ENCODE data around the gene SLC44A2. TPM values are rescaled to one million over a fixed set of nuclear protein-coding genes. Genes with fewer than 3 reads are reported as not detected.

The SLC44A2 gene
- total and polyA plus RNA-seq, 2 experiments from 2014 or later = 43.2 to 65.0 TPM

DNA sequence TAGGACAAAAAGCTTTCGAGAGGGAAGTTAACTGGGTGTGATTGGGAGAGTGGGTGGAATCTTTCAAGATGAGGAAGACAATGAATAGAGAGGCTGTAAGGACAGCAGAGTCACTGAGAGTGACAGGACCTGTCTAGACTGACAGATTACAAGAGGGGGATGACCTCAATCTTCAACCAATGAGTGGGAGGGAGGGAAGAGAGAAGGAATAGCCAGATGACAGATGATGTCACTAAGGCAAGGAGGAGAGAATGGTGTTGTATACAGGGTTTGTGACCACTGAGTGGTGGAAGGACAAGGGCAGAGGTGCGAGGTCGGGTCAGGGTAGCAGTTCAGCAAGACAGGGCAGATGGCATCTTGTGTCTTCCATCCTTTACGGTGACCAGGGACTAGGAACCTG, 23.0 kb downstream of the SLC44A2 start:
- Histone ChIP-seq H3K4me1 (ENCODE audit: insufficient read depth) (peaks cover 13% of the 10 kb centered on the region), H3K9me2 (ENCODE audit: insufficient read depth) (no peaks in the 10 kb centered on the region), H3K79me2 (replicated peaks; ENCODE audit: insufficient read depth) (peaks cover 18% of the 10 kb centered on the region), H2AFZ (no peak overlapping the region), H4K20me1 (replicated peaks; ENCODE audit: insufficient read depth) (no peaks in the 10 kb centered on the region), H3K36me3 (ENCODE audit: insufficient read depth) (peaks cover 3% of the 10 kb centered on the region; the same call in 1 of the 2 replicates), H3K4me2 (no peak overlapping the region), H3K27me3 (ENCODE audit: insufficient read depth) (no peaks in the 10 kb centered on the region), H3K27ac (ENCODE audit: low read depth) (no peak overlapping the region), H3K4me3 (no peak overlapping the region), H3F3A (replicated peaks; ENCODE audit: low read depth) (peaks cover 25% of the 10 kb centered on the region; the same call in 1 of the 2 replicates)
- peaks cover 15% of the 10 kb centered on the region for H3K4me1 Mint-ChIP-seq
- no peak overlapping the region; the same call in 2 of the 3 replicates for H3K4me3 Mint-ChIP-seq
- peaks cover 16% of the 10 kb centered on the region for H3K27me3 Mint-ChIP-seq (ENCODE audit: insufficient read depth, low read depth, poor library complexity)
- no peak overlapping the region for H3K27ac Mint-ChIP-seq
- no peak for TF ChIP-seq EZH2 (IDR thresholded peaks at IDR 0.05; ENCODE audit: low read depth, unreplicated experiment)
- TF ChIP-seq, protein P1, sequence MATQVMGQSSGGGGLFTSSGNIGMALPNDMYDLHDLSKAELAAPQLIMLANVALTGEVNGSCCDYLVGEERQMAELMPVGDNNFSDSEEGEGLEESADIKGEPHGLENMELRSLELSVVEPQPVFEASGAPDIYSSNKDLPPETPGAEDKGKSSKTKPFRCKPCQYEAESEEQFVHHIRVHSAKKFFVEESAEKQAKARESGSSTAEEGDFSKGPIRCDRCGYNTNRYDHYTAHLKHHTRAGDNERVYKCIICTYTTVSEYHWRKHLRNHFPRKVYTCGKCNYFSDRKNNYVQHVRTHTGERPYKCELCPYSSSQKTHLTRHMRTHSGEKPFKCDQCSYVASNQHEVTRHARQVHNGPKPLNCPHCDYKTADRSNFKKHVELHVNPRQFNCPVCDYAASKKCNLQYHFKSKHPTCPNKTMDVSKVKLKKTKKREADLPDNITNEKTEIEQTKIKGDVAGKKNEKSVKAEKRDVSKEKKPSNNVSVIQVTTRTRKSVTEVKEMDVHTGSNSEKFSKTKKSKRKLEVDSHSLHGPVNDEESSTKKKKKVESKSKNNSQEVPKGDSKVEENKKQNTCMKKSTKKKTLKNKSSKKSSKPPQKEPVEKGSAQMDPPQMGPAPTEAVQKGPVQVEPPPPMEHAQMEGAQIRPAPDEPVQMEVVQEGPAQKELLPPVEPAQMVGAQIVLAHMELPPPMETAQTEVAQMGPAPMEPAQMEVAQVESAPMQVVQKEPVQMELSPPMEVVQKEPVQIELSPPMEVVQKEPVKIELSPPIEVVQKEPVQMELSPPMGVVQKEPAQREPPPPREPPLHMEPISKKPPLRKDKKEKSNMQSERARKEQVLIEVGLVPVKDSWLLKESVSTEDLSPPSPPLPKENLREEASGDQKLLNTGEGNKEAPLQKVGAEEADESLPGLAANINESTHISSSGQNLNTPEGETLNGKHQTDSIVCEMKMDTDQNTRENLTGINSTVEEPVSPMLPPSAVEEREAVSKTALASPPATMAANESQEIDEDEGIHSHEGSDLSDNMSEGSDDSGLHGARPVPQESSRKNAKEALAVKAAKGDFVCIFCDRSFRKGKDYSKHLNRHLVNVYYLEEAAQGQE (IDR thresholded peaks at IDR 0.05; ENCODE audit: unreplicated experiment) = no peak
- no peak for TF ChIP-seq POLR2AphosphoS5 (IDR thresholded peaks at IDR 0.05; ENCODE audit: low read depth)
- no peak for TF ChIP-seq JUNB (IDR thresholded peaks at IDR 0.05; ENCODE audit: unreplicated experiment)
- no peak for TF ChIP-seq EZH2phosphoT487 (IDR thresholded peaks at IDR 0.05; ENCODE audit: unreplicated experiment)
- TF ChIP-seq STAT1 (IDR thresholded peaks at IDR 0.05; ENCODE audit: unreplicated experiment) = no peak
- no peak for TF ChIP-seq CREB1 (CRISPR knock-in tag; IDR thresholded peaks at IDR 0.05; ENCODE audit: low read depth)
- TF ChIP-seq, protein P2, sequence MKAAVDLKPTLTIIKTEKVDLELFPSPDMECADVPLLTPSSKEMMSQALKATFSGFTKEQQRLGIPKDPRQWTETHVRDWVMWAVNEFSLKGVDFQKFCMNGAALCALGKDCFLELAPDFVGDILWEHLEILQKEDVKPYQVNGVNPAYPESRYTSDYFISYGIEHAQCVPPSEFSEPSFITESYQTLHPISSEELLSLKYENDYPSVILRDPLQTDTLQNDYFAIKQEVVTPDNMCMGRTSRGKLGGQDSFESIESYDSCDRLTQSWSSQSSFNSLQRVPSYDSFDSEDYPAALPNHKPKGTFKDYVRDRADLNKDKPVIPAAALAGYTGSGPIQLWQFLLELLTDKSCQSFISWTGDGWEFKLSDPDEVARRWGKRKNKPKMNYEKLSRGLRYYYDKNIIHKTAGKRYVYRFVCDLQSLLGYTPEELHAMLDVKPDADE (IDR thresholded peaks at IDR 0.05) = no peak
- TF ChIP-seq ZNF114 (CRISPR knock-in tag; IDR thresholded peaks at IDR 0.05) = no peak
- TF ChIP-seq, protein P3, sequence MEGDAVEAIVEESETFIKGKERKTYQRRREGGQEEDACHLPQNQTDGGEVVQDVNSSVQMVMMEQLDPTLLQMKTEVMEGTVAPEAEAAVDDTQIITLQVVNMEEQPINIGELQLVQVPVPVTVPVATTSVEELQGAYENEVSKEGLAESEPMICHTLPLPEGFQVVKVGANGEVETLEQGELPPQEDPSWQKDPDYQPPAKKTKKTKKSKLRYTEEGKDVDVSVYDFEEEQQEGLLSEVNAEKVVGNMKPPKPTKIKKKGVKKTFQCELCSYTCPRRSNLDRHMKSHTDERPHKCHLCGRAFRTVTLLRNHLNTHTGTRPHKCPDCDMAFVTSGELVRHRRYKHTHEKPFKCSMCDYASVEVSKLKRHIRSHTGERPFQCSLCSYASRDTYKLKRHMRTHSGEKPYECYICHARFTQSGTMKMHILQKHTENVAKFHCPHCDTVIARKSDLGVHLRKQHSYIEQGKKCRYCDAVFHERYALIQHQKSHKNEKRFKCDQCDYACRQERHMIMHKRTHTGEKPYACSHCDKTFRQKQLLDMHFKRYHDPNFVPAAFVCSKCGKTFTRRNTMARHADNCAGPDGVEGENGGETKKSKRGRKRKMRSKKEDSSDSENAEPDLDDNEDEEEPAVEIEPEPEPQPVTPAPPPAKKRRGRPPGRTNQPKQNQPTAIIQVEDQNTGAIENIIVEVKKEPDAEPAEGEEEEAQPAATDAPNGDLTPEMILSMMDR (conservative IDR thresholded peaks at IDR 0.05; ENCODE audit: low read depth in 2 of 2) = no peak
- TF ChIP-seq NANOG (IDR thresholded peaks at IDR 0.05; ENCODE audit: borderline replicate concordance) = no peak
- TF ChIP-seq ZNF331 (CRISPR knock-in tag; IDR thresholded peaks at IDR 0.05; ENCODE audit: low read depth) = no peak
- TF ChIP-seq, protein P4, sequence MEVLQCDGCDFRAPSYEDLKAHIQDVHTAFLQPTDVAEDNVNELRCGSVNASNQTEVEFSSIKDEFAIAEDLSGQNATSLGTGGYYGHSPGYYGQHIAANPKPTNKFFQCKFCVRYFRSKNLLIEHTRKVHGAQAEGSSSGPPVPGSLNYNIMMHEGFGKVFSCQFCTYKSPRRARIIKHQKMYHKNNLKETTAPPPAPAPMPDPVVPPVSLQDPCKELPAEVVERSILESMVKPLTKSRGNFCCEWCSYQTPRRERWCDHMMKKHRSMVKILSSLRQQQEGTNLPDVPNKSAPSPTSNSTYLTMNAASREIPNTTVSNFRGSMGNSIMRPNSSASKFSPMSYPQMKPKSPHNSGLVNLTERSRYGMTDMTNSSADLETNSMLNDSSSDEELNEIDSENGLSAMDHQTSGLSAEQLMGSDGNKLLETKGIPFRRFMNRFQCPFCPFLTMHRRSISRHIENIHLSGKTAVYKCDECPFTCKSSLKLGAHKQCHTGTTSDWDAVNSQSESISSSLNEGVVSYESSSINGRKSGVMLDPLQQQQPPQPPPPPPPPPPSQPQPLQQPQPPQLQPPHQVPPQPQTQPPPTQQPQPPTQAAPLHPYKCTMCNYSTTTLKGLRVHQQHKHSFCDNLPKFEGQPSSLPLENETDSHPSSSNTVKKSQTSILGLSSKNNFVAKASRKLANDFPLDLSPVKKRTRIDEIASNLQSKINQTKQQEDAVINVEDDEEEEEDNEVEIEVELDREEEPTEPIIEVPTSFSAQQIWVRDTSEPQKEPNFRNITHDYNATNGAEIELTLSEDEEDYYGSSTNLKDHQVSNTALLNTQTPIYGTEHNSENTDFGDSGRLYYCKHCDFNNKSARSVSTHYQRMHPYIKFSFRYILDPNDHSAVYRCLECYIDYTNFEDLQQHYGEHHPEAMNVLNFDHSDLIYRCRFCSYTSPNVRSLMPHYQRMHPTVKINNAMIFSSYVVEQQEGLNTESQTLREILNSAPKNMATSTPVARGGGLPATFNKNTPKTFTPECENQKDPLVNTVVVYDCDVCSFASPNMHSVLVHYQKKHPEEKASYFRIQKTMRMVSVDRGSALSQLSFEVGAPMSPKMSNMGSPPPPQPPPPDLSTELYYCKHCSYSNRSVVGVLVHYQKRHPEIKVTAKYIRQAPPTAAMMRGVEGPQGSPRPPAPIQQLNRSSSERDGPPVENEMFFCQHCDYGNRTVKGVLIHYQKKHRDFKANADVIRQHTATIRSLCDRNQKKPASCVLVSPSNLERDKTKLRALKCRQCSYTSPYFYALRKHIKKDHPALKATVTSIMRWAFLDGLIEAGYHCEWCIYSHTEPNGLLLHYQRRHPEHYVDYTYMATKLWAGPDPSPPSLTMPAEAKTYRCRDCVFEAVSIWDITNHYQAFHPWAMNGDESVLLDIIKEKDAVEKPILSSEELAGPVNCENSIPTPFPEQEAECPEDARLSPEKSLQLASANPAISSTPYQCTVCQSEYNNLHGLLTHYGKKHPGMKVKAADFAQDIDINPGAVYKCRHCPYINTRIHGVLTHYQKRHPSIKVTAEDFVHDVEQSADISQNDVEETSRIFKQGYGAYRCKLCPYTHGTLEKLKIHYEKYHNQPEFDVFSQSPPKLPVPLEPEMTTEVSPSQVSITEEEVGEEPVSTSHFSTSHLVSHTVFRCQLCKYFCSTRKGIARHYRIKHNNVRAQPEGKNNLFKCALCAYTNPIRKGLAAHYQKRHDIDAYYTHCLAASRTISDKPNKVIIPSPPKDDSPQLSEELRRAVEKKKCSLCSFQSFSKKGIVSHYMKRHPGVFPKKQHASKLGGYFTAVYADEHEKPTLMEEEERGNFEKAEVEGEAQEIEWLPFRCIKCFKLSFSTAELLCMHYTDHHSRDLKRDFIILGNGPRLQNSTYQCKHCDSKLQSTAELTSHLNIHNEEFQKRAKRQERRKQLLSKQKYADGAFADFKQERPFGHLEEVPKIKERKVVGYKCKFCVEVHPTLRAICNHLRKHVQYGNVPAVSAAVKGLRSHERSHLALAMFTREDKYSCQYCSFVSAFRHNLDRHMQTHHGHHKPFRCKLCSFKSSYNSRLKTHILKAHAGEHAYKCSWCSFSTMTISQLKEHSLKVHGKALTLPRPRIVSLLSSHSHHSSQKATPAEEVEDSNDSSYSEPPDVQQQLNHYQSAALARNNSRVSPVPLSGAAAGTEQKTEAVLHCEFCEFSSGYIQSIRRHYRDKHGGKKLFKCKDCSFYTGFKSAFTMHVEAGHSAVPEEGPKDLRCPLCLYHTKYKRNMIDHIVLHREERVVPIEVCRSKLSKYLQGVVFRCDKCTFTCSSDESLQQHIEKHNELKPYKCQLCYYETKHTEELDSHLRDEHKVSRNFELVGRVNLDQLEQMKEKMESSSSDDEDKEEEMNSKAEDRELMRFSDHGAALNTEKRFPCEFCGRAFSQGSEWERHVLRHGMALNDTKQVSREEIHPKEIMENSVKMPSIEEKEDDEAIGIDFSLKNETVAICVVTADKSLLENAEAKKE (CRISPR knock-in tag; IDR thresholded peaks at IDR 0.05) = no peak
- H3K36me3 Mint-ChIP-seq (ENCODE audit: low read depth) = peaks cover 22% of the 10 kb centered on the region
- no peaks in the 10 kb centered on the region for H3K9me3 Mint-ChIP-seq
- DNase-seq (ENCODE audit: low spot score) (no peak), ATAC-seq (no peak)
